ENCODE results near the gene CCDC134. TPM values are rescaled to one million over a fixed set of nuclear protein-coding genes. Genes with fewer than 3 reads are reported as not detected.
A peak's percentile ranks its signal among the peaks of the same experiment; 100 is the strongest.

CCDC134 gene
- total RNA-seq, 4 donors from 2014 or later, result 6.5 to 9.6 (median 8.2) TPM

- H3K4me1 ChIP-seq, result peaks cover 0 to 100% (median 80%) of the 10 kb centered on the region in 4 donors
- peak overlapping the region; percentile 54 to 91 (median 78) for H3K27ac ChIP-seq
- H3K4me3 ChIP-seq, result no peak overlapping the region
- H3K36me3 ChIP-seq, result no peaks in the 10 kb centered on the region
- H3K27me3 ChIP-seq, result no peaks in the 10 kb centered on the region
- WGBS, 2 donors, result 65 to 68% methylated on average over 8 of the region's 8 CpGs
- no peak for DNase-seq (ENCODE audit: low spot score in 2 of 2)
- no peaks in the 10 kb centered on the region for H3K9me3 ChIP-seq
- TF ChIP-seq, protein P1, sequence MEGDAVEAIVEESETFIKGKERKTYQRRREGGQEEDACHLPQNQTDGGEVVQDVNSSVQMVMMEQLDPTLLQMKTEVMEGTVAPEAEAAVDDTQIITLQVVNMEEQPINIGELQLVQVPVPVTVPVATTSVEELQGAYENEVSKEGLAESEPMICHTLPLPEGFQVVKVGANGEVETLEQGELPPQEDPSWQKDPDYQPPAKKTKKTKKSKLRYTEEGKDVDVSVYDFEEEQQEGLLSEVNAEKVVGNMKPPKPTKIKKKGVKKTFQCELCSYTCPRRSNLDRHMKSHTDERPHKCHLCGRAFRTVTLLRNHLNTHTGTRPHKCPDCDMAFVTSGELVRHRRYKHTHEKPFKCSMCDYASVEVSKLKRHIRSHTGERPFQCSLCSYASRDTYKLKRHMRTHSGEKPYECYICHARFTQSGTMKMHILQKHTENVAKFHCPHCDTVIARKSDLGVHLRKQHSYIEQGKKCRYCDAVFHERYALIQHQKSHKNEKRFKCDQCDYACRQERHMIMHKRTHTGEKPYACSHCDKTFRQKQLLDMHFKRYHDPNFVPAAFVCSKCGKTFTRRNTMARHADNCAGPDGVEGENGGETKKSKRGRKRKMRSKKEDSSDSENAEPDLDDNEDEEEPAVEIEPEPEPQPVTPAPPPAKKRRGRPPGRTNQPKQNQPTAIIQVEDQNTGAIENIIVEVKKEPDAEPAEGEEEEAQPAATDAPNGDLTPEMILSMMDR (IDR thresholded peaks at IDR 0.05), result no peak
- TF ChIP-seq EP300 (IDR thresholded peaks at IDR 0.05) (no peak), POLR2A (IDR thresholded peaks at IDR 0.05) (no peak)
Observed at GRCh38 chr22:41842996-41843970, 42.8 kb downstream of the CCDC134 start.

- Histone ChIP-seq H3K9me3 (no peaks in the 10 kb centered on the region), H3K27ac (peak overlapping the region; percentile 32 to 91 (median 78)), H3K4me1 (peaks cover 0 to 100% (median 79%) of the 10 kb centered on the region in 4 donors), H3K4me3 (no peak overlapping the region), H3K27me3 (no peaks in the 10 kb centered on the region), H3K36me3 (no peaks in the 10 kb centered on the region)
- WGBS, 2 donors, result 60 to 61% methylated on average over 1 of the region's 1 CpG
- no peak for DNase-seq (ENCODE audit: low spot score in 2 of 2)
- TF ChIP-seq EP300 (IDR thresholded peaks at IDR 0.05), result no peak
- TF ChIP-seq POLR2A (IDR thresholded peaks at IDR 0.05), result no peak
- TF ChIP-seq, protein P1 (IDR thresholded peaks at IDR 0.05), result no peak
Observed at GRCh38 chr22:41844036-41844435, 43.6 kb downstream of the CCDC134 start.

- TF ChIP-seq EP300 (IDR thresholded peaks at IDR 0.05) (no peak), POLR2A (IDR thresholded peaks at IDR 0.05) (no peak)
- TF ChIP-seq, protein P1 (IDR thresholded peaks at IDR 0.05), result no peak
- H3K4me1 ChIP-seq, result peaks cover 0 to 100% (median 75%) of the 10 kb centered on the region in 4 donors
- H3K27ac ChIP-seq, result peak overlapping the region; percentile 68 to 91 (median 80)
- no peak for DNase-seq (ENCODE audit: low spot score in 2 of 2)
- H3K9me3 ChIP-seq, result no peaks in the 10 kb centered on the region
- no peaks in the 10 kb centered on the region for H3K36me3 ChIP-seq
- no peak overlapping the region for H3K4me3 ChIP-seq
- H3K27me3 ChIP-seq, result no peaks in the 10 kb centered on the region
- whole genome bisulfite sequencing, 2 donors, result 47 to 50% methylated on average over 3 of the region's 3 CpGs
Observed at GRCh38 chr22:41844513-41844912, 44.0 kb downstream of the CCDC134 start.

DNA sequence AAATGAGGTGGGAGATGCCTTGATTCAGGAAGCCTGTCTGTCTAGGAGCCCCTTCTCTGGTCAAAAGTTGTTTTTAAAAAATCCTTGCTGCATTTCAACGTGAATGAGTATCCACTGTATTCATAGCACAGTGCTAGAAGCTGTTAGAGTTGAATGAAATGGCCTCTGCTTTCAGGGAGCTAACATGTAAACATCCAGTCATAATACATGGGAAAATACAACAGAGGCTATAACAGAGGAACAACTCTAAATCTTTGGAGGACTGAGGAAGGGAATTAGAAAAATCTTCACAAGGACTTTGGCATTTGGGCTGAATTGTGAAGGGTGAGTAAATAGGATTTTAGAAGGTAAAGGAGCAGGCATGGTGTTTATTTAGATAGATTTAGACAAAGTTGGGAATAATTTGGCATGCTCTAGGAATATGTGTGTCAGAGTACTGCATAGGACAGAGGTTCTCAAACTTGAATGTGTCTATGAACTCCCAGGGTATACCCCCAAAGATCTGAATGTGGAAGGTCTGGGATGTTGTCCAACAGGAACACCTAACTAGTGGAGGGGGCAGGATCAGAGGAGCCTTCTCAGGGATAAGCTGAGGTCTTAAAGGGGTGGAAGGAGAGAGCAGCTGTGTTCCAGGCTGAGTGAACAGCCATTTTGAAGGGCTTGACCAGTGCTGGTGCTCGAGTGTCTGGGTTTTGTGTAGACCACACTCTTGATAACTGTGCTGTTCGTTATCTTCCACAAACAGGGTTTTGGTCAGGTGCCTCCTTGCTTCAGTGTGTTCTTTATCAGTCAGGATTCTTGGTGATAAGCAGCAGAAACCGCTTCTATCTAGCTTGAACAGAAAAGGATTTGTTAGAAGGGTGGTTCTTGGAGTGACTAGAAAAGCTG lies 45.1 kb downstream of the CCDC134 start:
- H3K9me3 ChIP-seq, result no peaks in the 10 kb centered on the region
- H3K27ac ChIP-seq, result peak overlapping the region; percentile 68 to 91 (median 80)
- H3K27me3 ChIP-seq, result no peaks in the 10 kb centered on the region
- no peaks in the 10 kb centered on the region for H3K36me3 ChIP-seq
- H3K4me3 ChIP-seq, result no peak overlapping the region
- no peak for DNase-seq (ENCODE audit: low spot score in 2 of 2)
- H3K4me1 ChIP-seq, result peaks cover 0 to 95% (median 64%) of the 10 kb centered on the region in 4 donors
- WGBS, 2 donors, result 45 to 54% methylated on average over 4 of the region's 4 CpGs
- TF ChIP-seq, protein P1 (IDR thresholded peaks at IDR 0.05), result no peak
- TF ChIP-seq POLR2A (IDR thresholded peaks at IDR 0.05) (no peak), EP300 (IDR thresholded peaks at IDR 0.05) (no peak)

All from tibial nerve (tissue), 4 donors.